HG02840 (cell line): ENCODE results near the gene GYPE.
"Not testable (repeated sequence)": the region's sequence is repeated elsewhere in the genome, so short reads cannot be mapped to it uniquely, and the experiment has no call there.

Experiments used
- ATAC-seq: cut with Tn5 transposase; IDR thresholded peaks from one replicate; pipeline ENCODE4 v1.9.1; 2021; ENCODE audit warnings: mild to moderate bottlenecking, moderate library complexity, moderate number of reproducible peaks; ENCODE audit not compliant: unreplicated experiment, low FRiP score

GYPE gene

GRCh38 chr4:143905440-143905839 lies at the start of gene GYPE:
GYPE (minus strand) TSS chr4:143905559; CDS start chr4:143905507, 52 bp downstream.
- not testable (repeated sequence) for ATAC-seq

- ATAC-seq = not testable (repeated sequence)
Measured at GRCh38 chr4:143951458-143951972, 46.2 kb upstream of the GYPE start.

- ATAC-seq = not testable (repeated sequence)
Measured at GRCh38 chr4:143950967-143951366, 45.6 kb upstream of the GYPE start.

- not testable (repeated sequence) for ATAC-seq
Measured at GRCh38 chr4:143950185-143950584, 44.8 kb upstream of the GYPE start.

- not testable (repeated sequence) for ATAC-seq
Measured at GRCh38 chr4:143947493-143947892, 42.1 kb upstream of the GYPE start.

- ATAC-seq = not testable (repeated sequence)
Measured at GRCh38 chr4:143940708-143941107, 35.3 kb upstream of the GYPE start.

- no peak for ATAC-seq
Measured at GRCh38 chr4:143939528-143939927, 34.2 kb upstream of the GYPE start.

GRCh38 chr4:143938890-143939289 lies 33.5 kb upstream of the GYPE start:
- ATAC-seq = not testable (repeated sequence)

- no peak for ATAC-seq
Measured at GRCh38 chr4:143921181-143921580, 15.8 kb upstream of the GYPE start.

GRCh38 chr4:143916485-143916884 lies 11.1 kb upstream of the GYPE start:
- not testable (repeated sequence) for ATAC-seq

GRCh38 chr4:143912478-143912877 lies 7.1 kb upstream of the GYPE start:
- not testable (repeated sequence) for ATAC-seq

- ATAC-seq = peak; percentile 51
Measured at GRCh38 chr4:143911528-143912417, 6.4 kb upstream of the GYPE start.

GRCh38 chr4:143910906-143911305 lies 5.5 kb upstream of the GYPE start:
- ATAC-seq = not testable (repeated sequence)

GRCh38 chr4:143907811-143908210 lies 2.5 kb upstream of the GYPE start:
- ATAC-seq = not testable (repeated sequence)

- ATAC-seq = not testable (repeated sequence)
Measured at GRCh38 chr4:143904431-143904830, 928 bp downstream of the GYPE start.

GRCh38 chr4:143890323-143890722 lies 15.0 kb downstream of the GYPE start:
- ATAC-seq = not testable (repeated sequence)

- ATAC-seq = not testable (repeated sequence)
Measured at GRCh38 chr4:143888189-143888588, 17.2 kb downstream of the GYPE start.

GRCh38 chr4:143884965-143885364 lies 20.4 kb downstream of the GYPE start:
- not testable (repeated sequence) for ATAC-seq

GRCh38 chr4:143883529-143883928 lies 21.8 kb downstream of the GYPE start:
- no peak for ATAC-seq

- no peak for ATAC-seq
Measured at GRCh38 chr4:143882892-143883291, 22.5 kb downstream of the GYPE start.

- not testable (repeated sequence) for ATAC-seq
Measured at GRCh38 chr4:143879561-143879960, 25.8 kb downstream of the GYPE start.

GRCh38 chr4:143875357-143875756 lies 30.0 kb downstream of the GYPE start:
- ATAC-seq = not testable (repeated sequence)
